A549 (cell line): ENCODE measurements around the gene TGFBR1. TPM values are rescaled to one million over a fixed set of nuclear protein-coding genes. Genes with fewer than 3 reads are reported as not detected.

Source experiments
- ATAC-seq, 2 experiments: fragments of 200-7000 bp in 1 of 2; fragments of >200 bp in 1 of 2; cut with Nextera tagmentation in 1 of 2; cut with Tn5 transposase in 1 of 2; 3 replicates each; pipeline versions ENCODE4 v1.8.0 to v1.9.1; 2018 to 2020; ENCODE audit warnings: mild to moderate bottlenecking in 1 of 2, moderate library complexity in 1 of 2
- CTCF ChIA-PET: fragments of 300-600 bp; sonication (Branson Sonifier 250); formaldehyde crosslinking; extraction: SDS; loops from one replicate; lab custom pipeline; 2021; ENCODE audit warnings: antibody characterized with exemption, inconsistent platforms; lab: Yijun Ruan, JAX
- POLR2A ChIA-PET: fragments of 350-600 bp; formaldehyde crosslinking; extraction: SDS; loops from one replicate; lab custom pipeline; 2021; ENCODE audit warnings: antibody characterized with exemption, inconsistent platforms; lab: Yijun Ruan, JAX
- DNase-seq, 2 experiments: peaks; one replicate each; pipeline versions ENCODE4 v3.0.0 to v3.0.0-alpha.2; 2011 to 2016; ENCODE audit warnings: low read depth in 1 of 2, low spot score in 1 of 2
- FAIRE-seq: peaks from 2 replicates; lab custom pipeline; 2011; peaks lifted over from hg19 to GRCh38; lab: Jason Lieb, UNC
- H3K27ac ChIP-seq, 2 experiments: fragments of >200 bp; sonication (Bioruptor Twin); formaldehyde crosslinking; 3 replicates each; pipeline ENCODE4 v1.5.1; 2016 to 2017
- H3K4me1 ChIP-seq: fragments of >200 bp; sonication (Bioruptor Twin); formaldehyde crosslinking; 3 replicates; pipeline ENCODE4 v1.6.1; 2016
- H3K4me2 ChIP-seq: fragments of >200 bp; sonication (Bioruptor Twin); formaldehyde crosslinking; 3 replicates; pipeline ENCODE4 v1.6.1; 2016
- H3K4me3 ChIP-seq: fragments of >200 bp; sonication (Bioruptor Twin); formaldehyde crosslinking; 3 replicates; pipeline ENCODE4 v1.5.1; 2016
- H3K9me3 ChIP-seq: fragments of >200 bp; sonication (Bioruptor Twin); formaldehyde crosslinking; 3 replicates; pipeline ENCODE4 v1.6.1; 2016
- ATOH8 ChIP-seq: fragments of 250-450 bp; sonication (Bioruptor Pico); IDR thresholded peaks from 2 replicates; pipeline ENCODE4 v1.5.0; 2020; ENCODE audit warnings: low read depth, mild to moderate bottlenecking, moderate library complexity
- BCL3 ChIP-seq: fragments of >200 bp; sonication (Bioruptor Twin); formaldehyde crosslinking; IDR thresholded peaks from 3 replicates; pipeline ENCODE4 v1.6.1; 2016
- BHLHE40 ChIP-seq: IDR thresholded peaks from 2 replicates; pipeline ENCODE4 v1.6.1; 2012; ENCODE audit warnings: low read depth, low read length, inconsistent platforms
- CBX8 ChIP-seq: fragments of 200-600 bp; sonication (generic); IDR thresholded peaks from 2 replicates; pipeline ENCODE4 v1.6.1; 2016
- CEBPB ChIP-seq, 2 experiments: fragments of >200 bp in 1 of 2; sonication (Bioruptor Twin) in 1 of 2; formaldehyde crosslinking in 1 of 2; IDR thresholded peaks; 2 replicates each; pipeline ENCODE4 v1.6.1; 2012 to 2016
- EHMT2 ChIP-seq: fragments of 200-600 bp; sonication (generic); IDR thresholded peaks from 2 replicates; pipeline ENCODE4 v1.6.1; 2016; ENCODE audit warnings: antibody characterized with exemption, low read depth, mild to moderate bottlenecking, moderate library complexity
- ELK1 ChIP-seq: fragments of 150-350 bp; IDR thresholded peaks from 2 replicates; pipeline ENCODE4 v1.6.1; 2014; ENCODE audit warnings: low read depth, mild to moderate bottlenecking, low read length
- FOSB ChIP-seq: fragments of 250-450 bp; sonication (Bioruptor Pico); IDR thresholded peaks from 2 replicates; pipeline ENCODE4 v1.5.0; 2020; ENCODE audit warnings: mild to moderate bottlenecking, moderate library complexity
- HES2 ChIP-seq: fragments of >200 bp; sonication (Bioruptor Twin); formaldehyde crosslinking; IDR thresholded peaks from 2 replicates; pipeline ENCODE4 v1.6.1; 2016
- HEYL ChIP-seq: fragments of 250-450 bp; sonication (Bioruptor Pico); IDR thresholded peaks from 2 replicates; pipeline ENCODE4 v1.8.0; 2021; ENCODE audit warnings: mild to moderate bottlenecking, moderate library complexity
- HOXB13 ChIP-seq: fragments of 250-450 bp; sonication (Bioruptor Pico); IDR thresholded peaks from 2 replicates; pipeline ENCODE4 v1.5.0; 2020; ENCODE audit warnings: low read depth, mild to moderate bottlenecking, moderate library complexity
- JUN ChIP-seq, 2 experiments: fragments of >200 bp; sonication (Bioruptor Twin); formaldehyde crosslinking; IDR thresholded peaks; 2 replicates in 1 of 2; 3 replicates in 1 of 2; pipeline ENCODE4 v1.6.1; 2016 to 2017
- JUNB ChIP-seq: fragments of >200 bp; sonication (Bioruptor Twin); formaldehyde crosslinking; IDR thresholded peaks from 2 replicates; pipeline ENCODE4 v1.6.1; 2016
- MAFK ChIP-seq: fragments of 450-650 bp; IDR thresholded peaks from 2 replicates; pipeline ENCODE4 v1.6.1; 2014; ENCODE audit not compliant: partially characterized antibody
- MAZ ChIP-seq: fragments of 150-350 bp; IDR thresholded peaks from 2 replicates; pipeline ENCODE4 v1.6.1; 2014; ENCODE audit warnings: antibody characterized with exemption, low read depth, low read length, borderline replicate concordance
- MYC ChIP-seq: IDR thresholded peaks from 2 replicates; pipeline ENCODE4 v1.6.1; 2012; ENCODE audit warnings: mild to moderate bottlenecking, inconsistent platforms, low read length, improper control_type of control experiment, borderline replicate concordance
- NFE2L2 ChIP-seq: fragments of 150-350 bp; conservative IDR thresholded peaks from 2 replicates; pipeline ENCODE4 v1.6.1; 2014; ENCODE audit warnings: low read length
- NPAS2 ChIP-seq: fragments of 250-450 bp; sonication (Bioruptor Pico); IDR thresholded peaks from 2 replicates; pipeline ENCODE4 v1.8.0; 2022; ENCODE audit warnings: mild to moderate bottlenecking, moderate library complexity, borderline replicate concordance
- PHF8 ChIP-seq: fragments of 200-600 bp; sonication (generic); IDR thresholded peaks from 2 replicates; pipeline ENCODE4 v1.6.1; 2016; ENCODE audit warnings: low read depth, mild to moderate bottlenecking, antibody characterized with exemption, moderate library complexity, borderline replicate concordance
- POLR2A ChIP-seq: IDR thresholded peaks from 2 replicates; pipeline ENCODE4 v1.6.1; 2012; ENCODE audit warnings: mild to moderate bottlenecking, low read length
- POLR2AphosphoS2 ChIP-seq: conservative IDR thresholded peaks from 2 replicates; pipeline ENCODE4 v1.6.1; 2012; ENCODE audit warnings: low read length, improper control_type of control experiment, inconsistent platforms
- RARB ChIP-seq: fragments of 250-450 bp; sonication (Bioruptor Pico); IDR thresholded peaks from 2 replicates; pipeline ENCODE4 v1.8.0; 2021; ENCODE audit warnings: mild to moderate bottlenecking, moderate library complexity
- RCOR1 ChIP-seq: fragments of 150-350 bp; IDR thresholded peaks from 2 replicates; pipeline ENCODE4 v1.6.1; 2014; ENCODE audit warnings: antibody characterized with exemption, low read length, low read depth
- RFX5 ChIP-seq: fragments of 450-650 bp; IDR thresholded peaks from 2 replicates; pipeline ENCODE4 v1.7.1; 2014; ENCODE audit warnings: antibody characterized with exemption, mild to moderate bottlenecking, moderate library complexity
- SMC3 ChIP-seq: fragments of >200 bp; sonication (Bioruptor Twin); formaldehyde crosslinking; IDR thresholded peaks from 3 replicates; pipeline ENCODE4 v1.6.1; 2018; ENCODE audit warnings: inconsistent platforms
- SREBF2 ChIP-seq: fragments of 450-650 bp; IDR thresholded peaks from 2 replicates; pipeline ENCODE4 v1.6.1; 2014; ENCODE audit warnings: mild to moderate bottlenecking, moderate library complexity
- TFCP2L1 ChIP-seq: fragments of 250-450 bp; sonication (Bioruptor Pico); IDR thresholded peaks from 2 replicates; pipeline ENCODE4 v1.5.0; 2021; ENCODE audit warnings: mild to moderate bottlenecking
- ZC3H11A ChIP-seq: fragments of 450-650 bp; IDR thresholded peaks from 2 replicates; pipeline ENCODE4 v1.6.1; 2014; ENCODE audit warnings: antibody characterized with exemption, mild to moderate bottlenecking
- ZFP36 ChIP-seq: fragments of 450-650 bp; IDR thresholded peaks from 2 replicates; pipeline ENCODE4 v1.6.1; 2014; ENCODE audit warnings: borderline replicate concordance; ENCODE audit not compliant: partially characterized antibody
- ZNF302 ChIP-seq: fragments of 250-450 bp; sonication (Bioruptor Pico); IDR thresholded peaks from 2 replicates; pipeline ENCODE4 v1.9.0; 2021; ENCODE audit warnings: inconsistent platforms, mild to moderate bottlenecking, moderate library complexity
- ZSCAN20 ChIP-seq: fragments of 250-450 bp; sonication (Bioruptor Pico); IDR thresholded peaks from 2 replicates; pipeline ENCODE4 v1.8.0; 2022; ENCODE audit warnings: mild to moderate bottlenecking, moderate library complexity
- WGBS: methylation state at CpG from one replicate; pipeline ENCODE4 v1.1.6; 2017; ENCODE audit errors: missing lambda C conversion rate; 5-methylcytosine and 5-hydroxymethylcytosine counted together
- polyA plus RNA-seq, 4 experiments: library from polyadenylated mRNA; depleted of rRNA in 3 of 4; stranded (reverse); fragments of >200 nt; fragmentation: RNase III in 1 of 4; extraction: RNeasy Plus Mini Kit Qiagen cat#74134 plus additional on column Dnase treatment in 1 of 4; gene quantifications; 2 replicates in 3 of 4; 3 replicates in 1 of 4; pipeline ENCODE4 v1.2.3, GENCODE V29; 2011 to 2017
- TF ChIP-seq, protein P1 (sequence below): IDR thresholded peaks from 2 replicates; pipeline ENCODE4 v1.6.1; 2012; ENCODE audit warnings: low read depth, borderline replicate concordance
- TF ChIP-seq, protein P2 (sequence below): fragments of 200-600 bp; sonication (generic); IDR thresholded peaks from 2 replicates; pipeline ENCODE4 v1.6.1; 2016; ENCODE audit warnings: antibody characterized with exemption, mild to moderate bottlenecking, moderate library complexity
- TF ChIP-seq, protein P3 (sequence below): IDR thresholded peaks from 2 replicates; pipeline ENCODE4 v1.6.1; 2012

TGFBR1 gene
- polyA plus RNA-seq, 2 of the 4 experiments (the other 2 are of a cell fraction), result 25.8 to 45.5 TPM

DNA sequence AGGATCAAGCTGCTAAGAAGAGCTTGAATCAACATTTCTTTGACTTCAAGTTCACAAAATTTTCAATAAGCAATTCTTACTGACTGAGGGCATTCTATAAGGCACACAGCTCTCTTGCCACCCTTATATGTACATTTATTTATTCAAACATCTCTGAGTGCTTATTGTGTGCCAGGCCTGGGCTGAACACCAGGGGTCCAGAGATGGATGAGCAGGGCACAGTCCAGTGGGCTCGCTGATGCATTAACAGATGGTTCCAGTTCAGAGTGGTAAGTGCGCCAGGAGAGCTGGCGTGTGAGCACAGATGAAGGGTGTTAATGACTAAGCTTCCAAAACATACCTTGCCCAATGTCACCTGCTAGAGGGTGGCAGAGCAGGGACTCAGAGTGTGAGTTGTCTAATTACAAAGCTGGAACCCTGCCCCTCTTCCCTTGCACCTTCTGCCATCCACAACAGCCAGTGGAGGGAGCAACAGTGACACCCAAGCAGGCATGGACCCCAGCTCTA lies 92.3 kb downstream of the TGFBR1 start:
- ATAC-seq (peak; percentile 40 to 58; a peak in 3 of 6 replicates), FAIRE-seq (no peak), DNase-seq (no peak)
- no peak overlapping the region for H3K4me3 ChIP-seq
- no peaks in the 10 kb centered on the region for H3K9me3 ChIP-seq
- ChIA-PET POLR2A (interaction anchor here (1.9 kb wide), 1 partner anchor 25 kb away, joined by 7 read pairs; the partner anchor contains the start of genes ALG2 and SEC61B), CTCF (interaction anchor here (1.1 to 8.0 kb wide), 4 partner anchors 11 to 459 kb away, joined by 3 to 66 read pairs (median 4); no protein-coding TSS in a partner anchor)
- H3K4me2 ChIP-seq, result no peak overlapping the region
- no peak overlapping the region for H3K27ac ChIP-seq
- H3K4me1 ChIP-seq, result no peaks in the 10 kb centered on the region
- 60% methylated on average over 3 of the region's 3 CpGs for WGBS
- TF ChIP-seq CBX8 (no peak), JUN (IDR thresholded peaks at IDR 0.05) (no peak), JUNB (no peak), FOSB (CRISPR knock-in tag) (no peak), MYC (no peak), RFX5 (no peak), HES2 (no peak), ELK1 (no peak), HOXB13 (no peak), ZNF302 (no peak), CEBPB (IDR thresholded peaks at IDR 0.05) (no peak), BCL3 (no peak), ZSCAN20 (CRISPR knock-in tag) (no peak), POLR2A (no peak), MAFK (no peak), MAZ (no peak), RCOR1 (no peak), SREBF2 (no peak)
- TF ChIP-seq, protein P1, sequence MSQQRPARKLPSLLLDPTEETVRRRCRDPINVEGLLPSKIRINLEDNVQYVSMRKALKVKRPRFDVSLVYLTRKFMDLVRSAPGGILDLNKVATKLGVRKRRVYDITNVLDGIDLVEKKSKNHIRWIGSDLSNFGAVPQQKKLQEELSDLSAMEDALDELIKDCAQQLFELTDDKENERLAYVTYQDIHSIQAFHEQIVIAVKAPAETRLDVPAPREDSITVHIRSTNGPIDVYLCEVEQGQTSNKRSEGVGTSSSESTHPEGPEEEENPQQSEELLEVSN, result no peak

DNA sequence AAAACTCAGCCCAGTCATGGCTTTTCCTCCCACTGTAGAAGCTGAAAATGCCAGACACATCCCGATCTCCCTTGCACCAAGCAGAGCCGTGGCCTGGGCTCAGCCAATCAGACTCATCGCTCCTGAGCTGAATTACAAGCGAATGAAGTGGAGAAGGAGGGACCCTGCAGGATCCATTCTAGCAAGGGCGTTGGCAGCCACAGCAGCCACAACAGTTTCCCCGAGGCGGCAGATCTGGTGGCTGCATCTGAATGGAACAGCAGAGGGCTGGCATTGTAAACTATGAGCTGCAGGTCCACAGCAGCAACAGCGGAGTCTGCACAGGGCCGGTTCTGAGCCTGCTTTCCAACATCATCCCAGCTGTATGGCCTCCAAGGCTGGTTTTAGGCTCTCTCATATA lies 93.1 kb downstream of the TGFBR1 start:
- peak; percentile 22 to 46; a peak in 2 of 6 replicates for ATAC-seq
- no peaks in the 10 kb centered on the region for H3K9me3 ChIP-seq
- ChIA-PET POLR2A (interaction anchor here (1.9 kb wide), 1 partner anchor 24 kb away, joined by 7 read pairs; the partner anchor contains the start of genes ALG2 and SEC61B), CTCF (interaction anchor here (0.6 to 8.0 kb wide), 5 partner anchors 12 to 747 kb away, joined by 3 to 66 read pairs (median 3); no protein-coding TSS in a partner anchor)
- H3K27ac ChIP-seq, result no peak overlapping the region
- no peak overlapping the region for H3K4me2 ChIP-seq
- no peaks in the 10 kb centered on the region for H3K4me1 ChIP-seq
- whole genome bisulfite sequencing, result 46% methylated on average over 9 of the region's 9 CpGs
- no peak for DNase-seq
- H3K4me3 ChIP-seq, result no peak overlapping the region
- FAIRE-seq, result no peak
- TF ChIP-seq POLR2AphosphoS2 (no peak), NFE2L2 (no peak), RARB (CRISPR knock-in tag) (no peak), ZFP36 (no peak), ZC3H11A (no peak), NPAS2 (CRISPR knock-in tag) (no peak), ATOH8 (CRISPR knock-in tag) (no peak), EHMT2 (no peak), BHLHE40 (no peak), HEYL (no peak), PHF8 (no peak), TFCP2L1 (CRISPR knock-in tag) (no peak), SMC3 (no peak)
- TF ChIP-seq, protein P2, sequence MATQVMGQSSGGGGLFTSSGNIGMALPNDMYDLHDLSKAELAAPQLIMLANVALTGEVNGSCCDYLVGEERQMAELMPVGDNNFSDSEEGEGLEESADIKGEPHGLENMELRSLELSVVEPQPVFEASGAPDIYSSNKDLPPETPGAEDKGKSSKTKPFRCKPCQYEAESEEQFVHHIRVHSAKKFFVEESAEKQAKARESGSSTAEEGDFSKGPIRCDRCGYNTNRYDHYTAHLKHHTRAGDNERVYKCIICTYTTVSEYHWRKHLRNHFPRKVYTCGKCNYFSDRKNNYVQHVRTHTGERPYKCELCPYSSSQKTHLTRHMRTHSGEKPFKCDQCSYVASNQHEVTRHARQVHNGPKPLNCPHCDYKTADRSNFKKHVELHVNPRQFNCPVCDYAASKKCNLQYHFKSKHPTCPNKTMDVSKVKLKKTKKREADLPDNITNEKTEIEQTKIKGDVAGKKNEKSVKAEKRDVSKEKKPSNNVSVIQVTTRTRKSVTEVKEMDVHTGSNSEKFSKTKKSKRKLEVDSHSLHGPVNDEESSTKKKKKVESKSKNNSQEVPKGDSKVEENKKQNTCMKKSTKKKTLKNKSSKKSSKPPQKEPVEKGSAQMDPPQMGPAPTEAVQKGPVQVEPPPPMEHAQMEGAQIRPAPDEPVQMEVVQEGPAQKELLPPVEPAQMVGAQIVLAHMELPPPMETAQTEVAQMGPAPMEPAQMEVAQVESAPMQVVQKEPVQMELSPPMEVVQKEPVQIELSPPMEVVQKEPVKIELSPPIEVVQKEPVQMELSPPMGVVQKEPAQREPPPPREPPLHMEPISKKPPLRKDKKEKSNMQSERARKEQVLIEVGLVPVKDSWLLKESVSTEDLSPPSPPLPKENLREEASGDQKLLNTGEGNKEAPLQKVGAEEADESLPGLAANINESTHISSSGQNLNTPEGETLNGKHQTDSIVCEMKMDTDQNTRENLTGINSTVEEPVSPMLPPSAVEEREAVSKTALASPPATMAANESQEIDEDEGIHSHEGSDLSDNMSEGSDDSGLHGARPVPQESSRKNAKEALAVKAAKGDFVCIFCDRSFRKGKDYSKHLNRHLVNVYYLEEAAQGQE, result no peak
- TF ChIP-seq, protein P3, sequence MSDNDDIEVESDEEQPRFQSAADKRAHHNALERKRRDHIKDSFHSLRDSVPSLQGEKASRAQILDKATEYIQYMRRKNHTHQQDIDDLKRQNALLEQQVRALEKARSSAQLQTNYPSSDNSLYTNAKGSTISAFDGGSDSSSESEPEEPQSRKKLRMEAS, result no peak
